Fibroblast of villous mesenchyme (primary cell): ENCODE measurements around the gene MTUS2. TPM values are rescaled to one million over a fixed set of nuclear protein-coding genes. Genes with fewer than 3 reads are reported as not detected.

Experiments used
- DNase-seq: peaks from one replicate; pipeline ENCODE4 v3.0.0-alpha.2; 2010; ENCODE audit warnings: low read depth
- H3K4me3 ChIP-seq: 2 replicates; pipeline ENCODE4 v1.5.1; 2011; ENCODE audit warnings: low read depth, mild to moderate bottlenecking, low read length
- total RNA-seq: library from RNA; depleted of rRNA; stranded (reverse); fragments of >200 nt; gene quantifications from 2 replicates; pipeline ENCODE4 v1.2.3, GENCODE V29; 2012
- TF ChIP-seq, protein P1 (sequence below): IDR thresholded peaks from 2 replicates; pipeline ENCODE4 v1.5.1; 2012; ENCODE audit warnings: low read depth, mild to moderate bottlenecking, low read length; ENCODE audit not compliant: insufficient read depth

The MTUS2 gene
- total RNA-seq, 1 donor, result 1.3 TPM

DNA sequence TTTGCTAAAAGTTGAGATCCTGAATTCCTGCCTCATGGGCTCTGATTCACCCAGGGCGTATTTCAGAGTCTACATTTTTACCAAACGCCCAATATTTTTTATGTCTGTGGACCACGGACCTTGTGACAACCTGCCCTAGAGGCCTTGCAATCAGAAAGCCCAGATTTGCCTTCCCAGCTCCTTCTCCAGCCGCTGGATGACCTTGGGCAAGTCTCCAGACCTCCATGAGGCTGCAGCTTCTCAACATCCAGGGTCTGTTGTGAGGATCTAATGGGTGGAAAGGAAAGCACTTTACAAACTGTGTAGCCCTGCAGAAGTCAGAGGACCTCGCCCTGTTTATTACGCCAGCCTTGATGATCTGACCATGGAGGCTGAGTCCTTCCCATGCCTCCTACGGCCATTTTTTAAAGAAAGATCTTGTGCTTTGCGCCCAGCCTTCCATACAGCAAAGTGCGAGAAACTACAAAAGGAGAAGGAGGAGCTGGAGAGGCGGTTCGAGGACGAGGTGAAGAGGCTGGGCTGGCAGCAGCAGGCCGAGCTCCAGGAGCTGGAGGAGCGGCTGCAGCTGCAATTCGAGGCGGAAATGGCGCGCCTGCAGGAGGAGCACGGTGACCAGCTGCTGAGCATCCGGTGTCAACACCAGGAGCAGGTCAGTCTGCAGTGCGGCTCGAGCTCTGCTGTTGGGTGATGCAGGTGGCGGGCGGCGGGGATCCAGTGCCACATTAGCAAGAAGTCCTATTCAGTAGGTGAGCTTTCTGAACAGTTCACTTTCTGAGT is 659.8 kb downstream of the MTUS2 start:
- no peak for DNase-seq
- TF ChIP-seq, protein P1, sequence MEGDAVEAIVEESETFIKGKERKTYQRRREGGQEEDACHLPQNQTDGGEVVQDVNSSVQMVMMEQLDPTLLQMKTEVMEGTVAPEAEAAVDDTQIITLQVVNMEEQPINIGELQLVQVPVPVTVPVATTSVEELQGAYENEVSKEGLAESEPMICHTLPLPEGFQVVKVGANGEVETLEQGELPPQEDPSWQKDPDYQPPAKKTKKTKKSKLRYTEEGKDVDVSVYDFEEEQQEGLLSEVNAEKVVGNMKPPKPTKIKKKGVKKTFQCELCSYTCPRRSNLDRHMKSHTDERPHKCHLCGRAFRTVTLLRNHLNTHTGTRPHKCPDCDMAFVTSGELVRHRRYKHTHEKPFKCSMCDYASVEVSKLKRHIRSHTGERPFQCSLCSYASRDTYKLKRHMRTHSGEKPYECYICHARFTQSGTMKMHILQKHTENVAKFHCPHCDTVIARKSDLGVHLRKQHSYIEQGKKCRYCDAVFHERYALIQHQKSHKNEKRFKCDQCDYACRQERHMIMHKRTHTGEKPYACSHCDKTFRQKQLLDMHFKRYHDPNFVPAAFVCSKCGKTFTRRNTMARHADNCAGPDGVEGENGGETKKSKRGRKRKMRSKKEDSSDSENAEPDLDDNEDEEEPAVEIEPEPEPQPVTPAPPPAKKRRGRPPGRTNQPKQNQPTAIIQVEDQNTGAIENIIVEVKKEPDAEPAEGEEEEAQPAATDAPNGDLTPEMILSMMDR, result no peak

DNA sequence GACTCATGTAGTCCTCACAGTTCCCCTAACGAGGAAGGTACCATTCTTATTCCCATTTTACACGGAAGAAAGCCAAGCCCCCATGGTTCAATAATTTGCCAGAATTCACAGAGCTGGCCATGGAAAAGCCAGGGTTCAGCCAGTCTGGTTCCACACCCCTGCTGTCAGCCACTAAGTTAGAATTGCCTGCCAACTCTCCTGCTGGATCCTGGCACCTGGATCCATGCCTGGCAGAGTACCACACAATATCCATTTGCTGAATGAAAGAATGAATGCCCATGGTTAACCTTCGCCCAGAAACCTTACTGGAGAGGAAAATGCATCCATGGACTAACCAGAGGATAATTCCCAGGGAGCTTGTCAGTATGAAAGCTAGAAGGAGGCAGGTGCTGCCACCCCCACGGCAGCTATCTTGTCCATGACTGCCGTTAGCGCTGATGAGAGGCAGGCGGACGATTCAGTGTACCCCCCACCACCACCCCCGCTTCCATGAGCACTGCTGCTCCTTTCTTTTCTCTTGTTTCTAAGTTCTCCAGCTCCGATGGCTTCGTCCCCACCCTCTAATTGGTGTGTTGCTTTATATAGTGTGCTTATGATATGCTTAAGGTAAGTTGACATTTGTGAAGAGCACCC is 660.9 kb downstream of the MTUS2 start:
- DNase-seq, result no peak

More for the DNA sequence above, 659.8 kb downstream of the MTUS2 start:
- no peak overlapping the region for H3K4me3 ChIP-seq

DNA sequence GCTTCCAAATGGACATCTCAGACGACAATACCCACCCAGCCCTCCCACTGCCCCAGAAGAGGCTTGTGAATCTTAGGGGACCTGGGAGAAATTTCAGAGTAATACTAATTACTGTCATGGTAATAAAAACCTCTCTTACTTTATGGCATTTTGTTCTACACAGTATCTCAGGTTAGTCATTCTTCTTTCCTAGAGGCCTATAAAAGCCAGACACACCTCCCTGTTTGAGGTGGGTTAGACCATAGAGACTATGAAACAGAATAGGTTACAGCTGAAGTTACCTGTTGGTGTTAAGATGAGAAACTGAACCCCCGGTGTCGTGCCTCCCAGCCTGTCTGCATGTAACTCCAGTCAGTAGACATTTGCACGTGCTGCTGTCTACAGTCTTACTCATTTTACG is 661.5 kb downstream of the MTUS2 start:
- no peak overlapping the region for H3K4me3 ChIP-seq
- no peak for DNase-seq
- TF ChIP-seq, protein P1, result no peak

More for the DNA sequence above, 660.9 kb downstream of the MTUS2 start:
- TF ChIP-seq, protein P1, result no peak
- no peak overlapping the region for H3K4me3 ChIP-seq

DNA sequence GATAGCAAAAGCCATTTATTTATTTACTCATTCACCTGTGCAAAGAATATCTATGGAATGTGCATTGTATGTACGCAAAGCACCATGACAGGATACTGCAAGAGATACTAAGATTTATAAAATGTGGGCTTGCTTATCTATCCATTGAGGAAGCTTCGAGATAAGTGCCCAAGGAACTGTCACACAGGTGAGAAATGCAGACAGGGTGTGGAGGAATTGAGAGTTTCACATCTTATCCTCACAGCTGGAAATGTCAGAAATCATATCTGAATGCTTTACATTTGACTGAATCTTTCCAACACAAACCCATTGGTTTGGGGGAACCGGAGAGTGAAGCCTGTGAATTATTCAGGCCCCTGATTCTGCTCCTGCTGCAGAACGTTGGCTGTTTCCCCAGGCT is 662.4 kb downstream of the MTUS2 start:
- no peak overlapping the region for H3K4me3 ChIP-seq
- TF ChIP-seq, protein P1, result no peak
- no peak for DNase-seq

DNA sequence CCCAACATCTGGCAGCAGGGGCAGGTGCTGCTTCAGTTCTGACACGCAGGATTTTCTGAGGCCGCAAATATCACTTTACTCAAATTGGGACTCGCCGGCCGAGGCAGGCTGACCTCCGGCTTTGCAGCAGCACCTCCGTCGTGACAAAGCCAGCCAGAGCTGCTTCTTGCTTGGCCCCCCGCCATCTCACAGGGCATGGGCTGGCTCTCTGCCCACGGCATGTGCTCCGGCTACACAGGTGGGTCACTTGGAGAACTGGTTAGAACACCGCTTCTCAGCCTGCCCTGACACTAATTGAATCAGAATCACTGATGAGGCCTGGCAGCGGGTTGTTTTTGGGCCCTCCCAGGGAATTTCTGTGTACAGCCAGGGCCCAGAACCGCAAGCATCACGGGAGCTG is 663.1 kb downstream of the MTUS2 start:
- H3K4me3 ChIP-seq, result no peak overlapping the region
- no peak for DNase-seq
- TF ChIP-seq, protein P1, result no peak

DNA sequence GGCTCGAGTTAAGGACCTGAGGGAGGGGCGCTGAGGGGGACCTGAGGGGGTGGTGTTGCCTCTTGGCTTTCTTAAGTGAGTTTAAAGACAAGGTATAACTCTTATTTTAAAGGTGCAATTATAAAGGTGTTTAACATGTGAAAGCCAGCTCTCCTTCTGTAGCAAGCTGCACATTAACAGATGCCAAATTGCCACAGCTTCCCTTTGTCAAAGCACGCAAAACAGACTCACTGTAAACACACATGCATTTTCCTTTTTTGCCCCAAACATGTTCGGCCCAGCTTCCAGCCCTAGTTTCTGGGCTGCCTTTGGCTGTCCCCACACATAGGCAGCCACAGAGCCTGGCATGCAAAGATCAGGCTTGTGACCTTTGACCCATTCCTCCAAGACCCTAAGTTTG is 663.5 kb downstream of the MTUS2 start:
- no peak overlapping the region for H3K4me3 ChIP-seq
- TF ChIP-seq, protein P1, result no peak

DNA sequence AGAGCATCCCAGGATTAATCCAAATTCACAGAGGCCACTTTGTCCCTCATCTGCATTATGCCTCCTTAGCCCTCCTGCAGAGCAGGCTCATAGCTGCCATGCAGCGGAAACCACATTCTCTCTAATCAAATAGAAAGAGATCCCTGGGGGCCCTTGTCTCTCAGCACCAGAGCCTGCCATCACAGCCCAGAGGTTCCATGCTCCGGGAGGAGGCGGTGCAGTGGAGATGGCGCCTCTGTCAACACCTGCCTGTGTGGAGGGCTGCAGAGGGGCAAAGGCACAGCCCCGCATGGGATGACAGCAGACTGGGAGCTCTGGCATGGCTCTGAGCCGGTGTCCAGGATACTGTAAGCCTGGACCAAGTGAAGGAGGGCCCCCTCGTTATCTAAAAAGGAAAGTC is 664.1 kb downstream of the MTUS2 start:
- TF ChIP-seq, protein P1, result no peak
- H3K4me3 ChIP-seq, result no peak overlapping the region
- DNase-seq, result no peak

More for the DNA sequence above, 663.5 kb downstream of the MTUS2 start:
- no peak for DNase-seq
